PFSK-1 (cell line): ENCODE results near the gene NHERF2.

Experiments used
- POLR2AphosphoS5 ChIP-seq: IDR thresholded peaks from 2 replicates; pipeline ENCODE4 v1.6.1; 2012; ENCODE audit warnings: low read depth, mild to moderate bottlenecking, control low read depth, low read length, moderate library complexity
- TAF1 ChIP-seq: IDR thresholded peaks from 2 replicates; pipeline ENCODE4 v1.6.1; 2012; ENCODE audit warnings: low read length, control low read depth, borderline replicate concordance; ENCODE audit not compliant: insufficient read depth
- TF ChIP-seq, protein P1 (sequence below), 2 experiments: IDR thresholded peaks; 2 replicates each; pipeline versions ENCODE4 v1.6.1 to v1.8.0; 2011 to 2012; ENCODE audit warnings: low read depth in 2 of 2, low read length in 2 of 2, control low read depth in 1 of 2, inconsistent platforms in 1 of 2, mild to moderate bottlenecking in 1 of 2, moderate library complexity in 1 of 2; ENCODE audit not compliant: insufficient read depth in 1 of 2

- TF ChIP-seq POLR2AphosphoS5 (no peak), TAF1 (no peak)
- TF ChIP-seq, protein P1, sequence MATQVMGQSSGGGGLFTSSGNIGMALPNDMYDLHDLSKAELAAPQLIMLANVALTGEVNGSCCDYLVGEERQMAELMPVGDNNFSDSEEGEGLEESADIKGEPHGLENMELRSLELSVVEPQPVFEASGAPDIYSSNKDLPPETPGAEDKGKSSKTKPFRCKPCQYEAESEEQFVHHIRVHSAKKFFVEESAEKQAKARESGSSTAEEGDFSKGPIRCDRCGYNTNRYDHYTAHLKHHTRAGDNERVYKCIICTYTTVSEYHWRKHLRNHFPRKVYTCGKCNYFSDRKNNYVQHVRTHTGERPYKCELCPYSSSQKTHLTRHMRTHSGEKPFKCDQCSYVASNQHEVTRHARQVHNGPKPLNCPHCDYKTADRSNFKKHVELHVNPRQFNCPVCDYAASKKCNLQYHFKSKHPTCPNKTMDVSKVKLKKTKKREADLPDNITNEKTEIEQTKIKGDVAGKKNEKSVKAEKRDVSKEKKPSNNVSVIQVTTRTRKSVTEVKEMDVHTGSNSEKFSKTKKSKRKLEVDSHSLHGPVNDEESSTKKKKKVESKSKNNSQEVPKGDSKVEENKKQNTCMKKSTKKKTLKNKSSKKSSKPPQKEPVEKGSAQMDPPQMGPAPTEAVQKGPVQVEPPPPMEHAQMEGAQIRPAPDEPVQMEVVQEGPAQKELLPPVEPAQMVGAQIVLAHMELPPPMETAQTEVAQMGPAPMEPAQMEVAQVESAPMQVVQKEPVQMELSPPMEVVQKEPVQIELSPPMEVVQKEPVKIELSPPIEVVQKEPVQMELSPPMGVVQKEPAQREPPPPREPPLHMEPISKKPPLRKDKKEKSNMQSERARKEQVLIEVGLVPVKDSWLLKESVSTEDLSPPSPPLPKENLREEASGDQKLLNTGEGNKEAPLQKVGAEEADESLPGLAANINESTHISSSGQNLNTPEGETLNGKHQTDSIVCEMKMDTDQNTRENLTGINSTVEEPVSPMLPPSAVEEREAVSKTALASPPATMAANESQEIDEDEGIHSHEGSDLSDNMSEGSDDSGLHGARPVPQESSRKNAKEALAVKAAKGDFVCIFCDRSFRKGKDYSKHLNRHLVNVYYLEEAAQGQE (IDR thresholded peaks at IDR 0.05; ENCODE audit: insufficient read depth in 1 of 2, low read depth in 2 of 2, low read length in 2 of 2), result no peak
Measured at GRCh38 chr16:2008631-2009163, 18.0 kb upstream of the NHERF2 start.
